ENCODE results near the gene ACP6.

The ACP6 gene

DNA sequence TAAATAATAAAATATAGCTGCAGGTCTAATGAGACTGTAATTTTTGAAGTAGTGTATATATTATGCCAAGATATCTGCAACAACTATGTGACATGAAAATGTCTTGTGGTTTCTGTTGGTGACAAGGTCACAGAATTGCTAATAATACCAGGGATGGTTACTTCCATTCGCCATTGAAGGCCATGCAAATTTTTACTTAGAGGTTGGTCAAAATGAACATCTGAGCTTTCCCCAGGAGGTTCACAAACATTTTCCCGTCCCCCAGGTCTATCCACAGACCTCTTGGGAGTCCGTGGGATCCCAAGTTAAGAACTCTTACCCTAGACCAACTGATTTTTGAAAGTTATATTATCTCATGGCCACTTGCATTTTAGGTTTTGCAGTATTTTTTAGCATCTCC lies 66.3 kb downstream of the ACP6 start:
- DNase-seq (ENCODE audit: extremely low read depth, low read depth) = no peak
- H3K4me3 ChIP-seq (replicated peaks; ENCODE audit: low read depth, low read length) = no peak overlapping the region
- TF ChIP-seq, protein P1, sequence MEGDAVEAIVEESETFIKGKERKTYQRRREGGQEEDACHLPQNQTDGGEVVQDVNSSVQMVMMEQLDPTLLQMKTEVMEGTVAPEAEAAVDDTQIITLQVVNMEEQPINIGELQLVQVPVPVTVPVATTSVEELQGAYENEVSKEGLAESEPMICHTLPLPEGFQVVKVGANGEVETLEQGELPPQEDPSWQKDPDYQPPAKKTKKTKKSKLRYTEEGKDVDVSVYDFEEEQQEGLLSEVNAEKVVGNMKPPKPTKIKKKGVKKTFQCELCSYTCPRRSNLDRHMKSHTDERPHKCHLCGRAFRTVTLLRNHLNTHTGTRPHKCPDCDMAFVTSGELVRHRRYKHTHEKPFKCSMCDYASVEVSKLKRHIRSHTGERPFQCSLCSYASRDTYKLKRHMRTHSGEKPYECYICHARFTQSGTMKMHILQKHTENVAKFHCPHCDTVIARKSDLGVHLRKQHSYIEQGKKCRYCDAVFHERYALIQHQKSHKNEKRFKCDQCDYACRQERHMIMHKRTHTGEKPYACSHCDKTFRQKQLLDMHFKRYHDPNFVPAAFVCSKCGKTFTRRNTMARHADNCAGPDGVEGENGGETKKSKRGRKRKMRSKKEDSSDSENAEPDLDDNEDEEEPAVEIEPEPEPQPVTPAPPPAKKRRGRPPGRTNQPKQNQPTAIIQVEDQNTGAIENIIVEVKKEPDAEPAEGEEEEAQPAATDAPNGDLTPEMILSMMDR (IDR thresholded peaks at IDR 0.05; ENCODE audit: low read depth, low read length, missing control alignments) = no peak

DNA sequence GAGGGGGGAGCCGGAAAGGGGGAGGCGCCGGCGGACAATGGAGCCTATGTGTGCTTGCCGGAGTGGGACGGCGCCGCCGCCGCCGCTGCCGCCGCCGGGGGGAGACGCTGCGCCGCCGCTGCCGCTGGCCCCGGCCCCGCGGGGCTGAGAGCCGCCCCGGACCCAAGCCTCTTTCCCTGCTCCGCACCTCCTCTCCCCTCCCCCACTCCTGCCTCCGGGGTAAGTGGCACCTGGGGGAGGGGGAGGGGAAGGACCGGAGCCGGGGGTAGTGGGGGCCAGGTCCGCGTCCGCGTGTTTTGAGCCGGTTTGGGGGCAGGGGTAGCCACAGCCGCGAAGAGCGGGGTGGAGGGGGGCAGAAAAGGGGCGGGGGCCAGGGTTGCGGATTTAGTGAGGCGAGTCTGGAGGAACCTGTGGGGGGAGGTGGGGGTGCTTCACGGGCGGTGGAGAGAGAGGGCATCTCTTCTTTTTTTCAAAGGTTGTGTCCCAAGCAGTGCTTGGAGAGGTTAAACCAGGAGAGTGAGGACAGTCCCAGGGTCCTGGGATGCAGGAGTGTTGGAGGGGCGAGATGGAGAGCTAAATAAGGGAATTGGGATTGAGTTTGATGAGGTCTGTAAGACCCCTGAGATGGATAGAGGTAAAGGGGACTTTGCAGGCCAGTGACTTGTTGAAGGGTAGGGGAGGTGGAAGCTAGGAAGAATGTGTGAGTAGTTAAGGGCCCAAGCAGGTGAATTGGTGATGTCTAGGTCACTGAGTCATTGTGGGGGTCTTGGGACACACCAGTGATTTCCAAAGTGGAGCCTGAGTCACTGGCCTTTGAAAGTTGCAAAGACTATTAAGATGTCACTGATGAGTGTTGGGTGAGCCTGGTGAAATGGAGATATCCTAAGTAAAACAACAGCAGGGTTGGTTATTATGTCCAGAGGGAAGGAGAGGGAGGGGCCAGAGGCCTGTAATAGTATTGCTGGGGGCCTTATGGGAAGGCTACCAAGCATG lies 69.9 kb downstream of the ACP6 start:
- DNase-seq (ENCODE audit: extremely low read depth, low read depth) = no peak
- H3K4me3 ChIP-seq (replicated peaks; ENCODE audit: low read depth, low read length) = peak overlapping the region; percentile 59
- TF ChIP-seq, protein P1 (IDR thresholded peaks at IDR 0.05; ENCODE audit: low read depth, low read length, missing control alignments) = no peak

DNA sequence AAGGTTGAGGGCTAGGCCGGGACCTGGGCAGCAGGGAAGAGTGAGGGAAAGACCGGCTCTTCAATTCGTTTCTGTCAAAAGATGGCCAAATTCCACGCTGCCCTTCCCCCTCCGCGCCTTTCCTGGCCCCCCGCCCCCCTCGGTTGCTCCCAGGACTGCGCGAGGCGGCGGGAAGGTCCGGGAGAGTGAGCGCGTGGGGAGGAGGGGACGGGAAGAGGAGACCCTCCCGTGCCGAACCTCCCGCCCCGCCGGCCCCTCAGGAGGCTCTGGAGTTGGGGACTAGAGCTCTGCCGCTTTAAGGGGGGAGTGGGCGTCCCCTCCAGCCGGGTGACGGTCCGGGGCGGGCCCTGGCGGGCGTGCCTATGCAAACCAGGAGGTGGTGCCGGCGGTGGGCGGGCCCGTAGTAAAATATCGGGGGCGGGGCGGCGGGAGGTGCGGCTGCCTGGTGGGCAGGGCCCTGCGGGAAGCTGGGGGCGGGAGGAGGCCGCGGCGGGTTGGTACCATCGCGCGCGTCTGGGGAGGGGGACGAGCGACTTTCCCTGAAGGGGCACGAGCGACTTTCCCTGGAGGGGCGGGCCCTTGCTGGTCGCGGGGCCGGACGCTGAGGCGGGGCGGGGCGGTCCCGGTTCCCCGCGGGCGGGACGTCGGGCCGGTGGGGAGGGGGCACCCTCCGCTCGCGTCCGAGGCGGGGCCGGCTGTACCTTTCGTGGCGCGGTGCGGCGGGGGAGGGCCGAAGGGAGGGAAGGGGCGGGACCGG lies 70.8 kb downstream of the ACP6 start:
- TF ChIP-seq, protein P1 (IDR thresholded peaks at IDR 0.05; ENCODE audit: low read depth, low read length, missing control alignments) = no peak
- H3K4me3 ChIP-seq (replicated peaks; ENCODE audit: low read depth, low read length) = peak overlapping the region; percentile 59
- peak; percentile 61 for DNase-seq (ENCODE audit: extremely low read depth, low read depth)

DNA sequence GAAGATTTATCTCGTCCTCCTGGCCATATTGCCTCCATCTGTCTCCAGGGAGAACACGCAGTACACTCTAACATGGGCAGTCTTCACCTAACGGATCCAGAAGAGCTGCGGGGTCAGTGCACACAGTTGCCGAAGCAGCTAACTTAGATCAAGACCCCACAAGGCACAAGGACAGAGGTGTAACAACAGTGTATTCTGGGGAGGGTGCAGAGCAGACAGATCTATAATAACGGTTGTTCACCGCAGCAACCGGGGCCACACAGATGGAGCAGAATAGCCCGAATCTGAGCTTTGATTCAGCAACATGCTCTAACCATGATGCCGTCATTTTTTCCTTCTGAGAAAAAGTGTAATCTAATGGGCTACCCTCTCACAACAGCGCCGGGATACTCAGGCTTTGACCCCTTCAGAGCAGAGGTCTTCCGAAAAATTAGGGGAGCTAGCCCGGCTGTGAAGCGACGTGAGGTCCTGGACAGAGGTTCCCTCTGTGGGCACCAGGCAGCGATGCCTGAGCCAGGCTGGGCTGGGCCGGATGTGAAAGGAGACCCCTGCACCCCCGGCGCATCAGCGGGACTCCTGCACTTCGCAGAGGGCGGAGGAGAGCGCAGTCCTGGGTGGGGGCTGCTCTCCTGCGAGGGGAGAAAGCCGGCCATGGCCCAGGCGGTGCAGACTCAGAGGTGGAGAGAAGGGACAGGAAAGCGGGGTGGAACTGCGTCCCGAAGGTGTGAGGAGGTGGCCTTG lies 71.5 kb downstream of the ACP6 start:
- TF ChIP-seq, protein P1 (IDR thresholded peaks at IDR 0.05; ENCODE audit: low read depth, low read length, missing control alignments) = no peak
- no peak for DNase-seq (ENCODE audit: extremely low read depth, low read depth)
- peak overlapping the region; percentile 59 for H3K4me3 ChIP-seq (replicated peaks; ENCODE audit: low read depth, low read length)

DNA sequence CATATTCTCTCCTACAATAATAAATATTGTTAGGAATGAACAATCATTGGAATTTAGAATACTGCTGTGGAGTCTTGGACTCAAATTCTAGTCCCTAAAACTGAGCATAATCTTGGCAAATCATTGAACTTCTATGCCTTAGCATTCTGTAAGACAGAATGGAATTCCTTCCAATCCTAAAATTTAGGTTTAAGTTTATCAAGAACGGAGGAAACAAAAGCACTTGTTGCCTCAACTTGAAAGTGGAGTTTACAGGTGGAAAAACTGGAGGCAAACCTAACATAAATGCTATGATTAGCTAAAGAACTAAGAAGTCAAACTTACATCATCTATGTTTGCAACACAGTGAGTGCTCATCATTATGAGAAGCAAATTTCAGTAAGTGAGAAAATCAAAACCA lies 73.3 kb downstream of the ACP6 start:
- no peak overlapping the region for H3K4me3 ChIP-seq (replicated peaks; ENCODE audit: low read depth, low read length)
- DNase-seq (ENCODE audit: extremely low read depth, low read depth) = no peak
- TF ChIP-seq, protein P1 (IDR thresholded peaks at IDR 0.05; ENCODE audit: low read depth, low read length, missing control alignments) = no peak

Measured in HFF-Myc (cell line).